Epithelial cell of esophagus (primary cell): Measurements from ENCODE around the gene SPATA2.
A peak's percentile ranks its signal among the peaks of the same experiment; 100 is the strongest.

Experiments
- DNase-seq: peaks from one replicate; pipeline ENCODE4 v3.0.0; 2010; ENCODE audit warnings: low read depth
- H3K4me3 ChIP-seq: 2 replicates; pipeline ENCODE4 v1.5.1; 2011; ENCODE audit warnings: mild to moderate bottlenecking, low read length, control low read depth
- TF ChIP-seq, protein P1 (sequence below): IDR thresholded peaks from 2 replicates; pipeline ENCODE4 v1.5.1; 2011; ENCODE audit warnings: low read depth, mild to moderate bottlenecking, low read length, control low read depth, inconsistent platforms; ENCODE audit not compliant: insufficient read depth; ENCODE audit errors: missing control alignments

The SPATA2 gene

DNA sequence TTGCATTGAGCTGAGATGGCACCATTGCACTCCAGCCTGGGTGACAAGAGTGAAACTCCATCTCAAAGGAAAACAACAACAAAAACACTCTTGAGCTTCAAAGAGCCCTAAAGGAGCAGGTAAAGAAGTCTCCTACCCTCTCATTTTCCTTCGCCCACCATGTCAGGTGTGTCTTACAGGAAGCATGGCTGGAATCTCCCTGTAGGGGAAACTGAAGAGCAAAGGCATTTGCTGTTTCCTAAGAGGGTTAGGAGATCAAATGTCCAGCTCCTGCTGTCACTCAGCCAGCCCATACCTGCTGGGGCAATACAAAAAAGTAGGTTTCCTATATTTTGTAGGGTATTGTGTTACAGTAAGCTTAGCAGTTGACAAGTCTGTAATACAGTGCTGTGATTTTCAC, 43.3 kb downstream of the SPATA2 start:
- TF ChIP-seq, protein P1, sequence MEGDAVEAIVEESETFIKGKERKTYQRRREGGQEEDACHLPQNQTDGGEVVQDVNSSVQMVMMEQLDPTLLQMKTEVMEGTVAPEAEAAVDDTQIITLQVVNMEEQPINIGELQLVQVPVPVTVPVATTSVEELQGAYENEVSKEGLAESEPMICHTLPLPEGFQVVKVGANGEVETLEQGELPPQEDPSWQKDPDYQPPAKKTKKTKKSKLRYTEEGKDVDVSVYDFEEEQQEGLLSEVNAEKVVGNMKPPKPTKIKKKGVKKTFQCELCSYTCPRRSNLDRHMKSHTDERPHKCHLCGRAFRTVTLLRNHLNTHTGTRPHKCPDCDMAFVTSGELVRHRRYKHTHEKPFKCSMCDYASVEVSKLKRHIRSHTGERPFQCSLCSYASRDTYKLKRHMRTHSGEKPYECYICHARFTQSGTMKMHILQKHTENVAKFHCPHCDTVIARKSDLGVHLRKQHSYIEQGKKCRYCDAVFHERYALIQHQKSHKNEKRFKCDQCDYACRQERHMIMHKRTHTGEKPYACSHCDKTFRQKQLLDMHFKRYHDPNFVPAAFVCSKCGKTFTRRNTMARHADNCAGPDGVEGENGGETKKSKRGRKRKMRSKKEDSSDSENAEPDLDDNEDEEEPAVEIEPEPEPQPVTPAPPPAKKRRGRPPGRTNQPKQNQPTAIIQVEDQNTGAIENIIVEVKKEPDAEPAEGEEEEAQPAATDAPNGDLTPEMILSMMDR = no peak
- DNase-seq = peak; percentile 14

DNA sequence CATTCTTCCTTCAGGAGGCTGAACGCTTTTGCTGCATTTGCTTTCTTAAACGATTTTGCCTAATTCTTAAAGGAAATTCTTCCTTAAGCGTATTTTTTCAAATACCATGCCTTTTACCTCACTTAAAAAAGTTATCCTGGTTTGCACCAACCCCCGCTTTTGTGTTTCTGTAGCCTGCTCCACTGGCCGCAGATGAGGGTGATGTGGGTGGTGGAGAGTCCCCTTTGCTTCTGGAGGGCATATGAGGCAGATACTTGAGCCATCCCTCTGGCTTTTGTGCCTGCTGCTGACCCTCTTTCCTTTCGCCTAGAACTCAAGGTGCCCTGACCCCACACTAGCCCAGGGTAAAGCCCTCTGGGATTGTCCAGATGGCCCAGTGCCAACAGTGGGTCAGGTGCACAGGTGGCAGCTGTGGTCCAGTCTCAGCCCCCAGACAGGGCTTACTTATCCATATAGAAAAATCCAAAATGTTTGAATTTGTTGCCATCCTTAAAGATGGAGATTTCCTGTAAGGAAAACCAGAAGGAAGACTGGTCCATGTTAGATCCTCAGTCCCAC, 43.9 kb downstream of the SPATA2 start:
- TF ChIP-seq, protein P1 = no peak
- no peak overlapping the region for H3K4me3 ChIP-seq
- no peak for DNase-seq

More for the DNA sequence above, 43.3 kb downstream of the SPATA2 start:
- H3K4me3 ChIP-seq = no peak overlapping the region

DNA sequence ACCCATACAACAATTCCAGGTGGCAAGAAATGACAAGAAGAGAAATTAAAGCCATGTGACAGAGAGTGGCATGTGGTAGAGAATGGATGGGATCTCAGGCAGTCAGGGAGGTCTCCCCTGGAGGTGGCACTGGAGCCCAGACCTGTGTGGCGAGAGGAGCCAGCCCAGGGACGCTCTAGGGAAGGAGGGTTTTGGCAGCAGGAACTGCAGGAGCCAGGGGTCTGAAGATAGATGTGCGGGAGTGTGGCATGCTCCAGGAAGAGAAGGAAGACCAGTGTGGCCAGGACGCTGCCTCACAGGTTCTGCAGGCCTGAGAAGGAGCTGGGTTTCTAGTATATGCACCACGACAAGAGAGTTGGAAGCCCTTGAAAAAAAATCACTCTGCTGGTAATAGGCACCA, 45.1 kb downstream of the SPATA2 start:
- TF ChIP-seq, protein P1 = no peak
- DNase-seq = no peak
- no peak overlapping the region for H3K4me3 ChIP-seq

DNA sequence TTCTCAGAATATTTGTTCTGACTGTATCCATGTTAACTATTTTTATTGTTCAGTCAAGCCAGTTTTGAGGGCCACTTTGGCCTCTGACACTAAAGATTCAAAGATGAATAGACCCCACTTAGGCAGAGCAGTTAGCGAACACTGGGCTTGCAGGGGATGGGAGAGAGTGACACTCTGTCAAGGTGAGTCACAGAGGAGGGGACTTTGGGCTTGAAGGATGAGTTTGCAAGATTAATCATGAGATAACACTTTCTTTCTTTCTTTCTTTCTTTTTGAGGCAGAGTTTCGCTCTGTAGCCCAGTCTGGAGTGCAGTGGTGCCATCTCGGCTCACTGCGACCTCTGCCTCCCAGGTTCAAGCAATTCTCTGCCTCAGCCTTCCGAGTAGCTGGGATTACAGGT, 46.4 kb downstream of the SPATA2 start:
- no peak for DNase-seq
- TF ChIP-seq, protein P1 = no peak
- H3K4me3 ChIP-seq = no peak overlapping the region

DNA sequence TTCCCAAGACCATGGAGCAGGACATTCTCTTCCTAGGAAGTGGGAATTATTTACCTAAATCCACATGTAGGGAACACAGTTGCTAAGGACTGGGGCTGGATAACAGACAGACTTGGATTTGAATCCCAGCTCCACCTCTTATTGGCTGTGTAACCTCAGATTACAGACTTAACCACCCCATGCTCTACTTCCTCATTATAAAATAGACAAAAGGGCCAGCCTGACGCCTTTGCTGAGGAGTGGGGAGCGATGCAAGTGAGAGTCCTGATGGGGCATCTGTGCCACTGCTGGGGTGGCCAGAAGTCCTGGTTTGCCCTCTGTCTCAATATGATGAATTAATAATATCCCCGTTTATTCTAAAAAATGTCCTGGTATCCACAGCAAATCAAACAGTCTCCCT, 46.8 kb downstream of the SPATA2 start:
- TF ChIP-seq, protein P1 = no peak
- no peak for DNase-seq
- H3K4me3 ChIP-seq = no peak overlapping the region

DNA sequence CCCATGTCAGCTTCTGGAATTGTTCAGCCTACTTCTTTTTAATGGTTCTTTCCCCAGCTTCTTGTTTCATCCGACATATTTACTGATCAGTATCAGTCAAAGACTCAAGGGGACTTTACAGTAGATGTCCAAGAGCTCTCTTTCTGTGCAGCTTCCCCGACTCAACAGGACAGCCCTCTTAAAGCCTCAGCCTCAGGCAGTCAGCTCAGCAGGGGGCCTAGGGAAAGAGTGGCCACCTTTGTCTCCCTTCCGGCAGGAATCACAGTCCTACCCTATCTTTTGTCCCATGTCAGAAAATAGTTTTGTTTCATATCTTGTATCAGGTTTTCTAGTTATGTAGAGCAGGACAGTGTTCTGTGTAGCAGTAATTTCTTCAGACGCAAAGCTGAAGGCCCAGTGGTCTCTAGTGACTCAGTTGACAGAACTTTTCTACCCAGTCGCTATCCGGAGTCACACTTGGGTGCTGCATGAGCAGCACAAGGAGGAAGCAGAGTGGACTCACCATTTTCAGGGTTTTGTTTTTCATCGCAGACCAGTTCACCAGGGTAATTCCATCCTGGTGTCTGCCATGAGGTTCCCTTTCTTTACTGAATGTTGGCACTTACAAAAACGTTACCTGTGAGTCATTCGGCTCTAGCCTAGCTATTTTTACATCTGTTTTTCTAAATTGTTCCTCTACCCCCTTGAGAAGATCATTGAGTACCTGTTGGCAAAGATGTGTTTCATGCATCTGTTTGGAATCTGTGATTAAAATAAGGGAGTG, 47.7 kb downstream of the SPATA2 start:
- no peak overlapping the region for H3K4me3 ChIP-seq
- TF ChIP-seq, protein P1 = no peak
- no peak for DNase-seq

DNA sequence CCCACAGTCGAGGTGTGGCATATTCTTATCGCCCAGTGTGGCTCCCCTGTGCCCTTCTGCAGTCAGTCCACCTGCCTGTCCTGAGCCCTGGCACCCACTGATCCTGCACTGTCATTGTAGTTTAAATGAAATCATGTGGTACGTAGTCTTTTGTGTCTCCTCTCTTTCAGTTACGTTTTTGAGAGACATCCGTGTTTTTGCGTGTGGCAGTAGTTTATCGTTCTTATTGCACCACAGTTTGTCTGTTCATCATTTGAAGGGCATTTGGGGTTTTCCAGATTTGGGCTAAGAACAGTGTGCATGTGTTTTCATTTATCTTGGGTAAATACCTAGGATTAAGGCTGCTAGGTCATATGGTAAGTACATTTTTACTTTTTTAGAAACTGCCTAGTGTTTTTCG, 49.3 kb downstream of the SPATA2 start:
- TF ChIP-seq, protein P1 = no peak
- H3K4me3 ChIP-seq = no peak overlapping the region

More for the DNA sequence above, 49.3 kb downstream of the SPATA2 start:
- DNase-seq = no peak
